HepG2 (cell line): ENCODE results near the gene ELP2. TPM values are rescaled to one million over a fixed set of nuclear protein-coding genes. Genes with fewer than 3 reads are reported as not detected.

Source experiments
- ATF3 ChIP-seq: sonication (generic); formaldehyde crosslinking; IDR thresholded peaks from 2 replicates; pipeline ENCODE4 v1.4.0; 2020; ENCODE audit warnings: missing genetic modification reagents
- ERF ChIP-seq: IDR thresholded peaks from 2 replicates; pipeline ENCODE4 v1.6.1; 2018; ENCODE audit warnings: missing biosample characterization, missing genetic modification reagents
- KLF13 ChIP-seq: sonication (generic); formaldehyde crosslinking; IDR thresholded peaks from 2 replicates; pipeline ENCODE4 v1.4.0; 2020; ENCODE audit warnings: mild to moderate bottlenecking, missing genetic modification reagents
- MAZ ChIP-seq, 2 experiments: sonication (generic) in 1 of 2; formaldehyde crosslinking in 1 of 2; IDR thresholded peaks; 2 replicates each; pipeline versions ENCODE4 v1.5.0 to v1.6.1; 2012 to 2020; ENCODE audit warnings: low read depth in 2 of 2, mild to moderate bottlenecking in 2 of 2, borderline replicate concordance in 1 of 2, improper control_type of control experiment in 1 of 2, low read length in 1 of 2, missing genetic modification reagents in 1 of 2, moderate library complexity in 1 of 2
- MED1 ChIP-seq: sonication (generic); formaldehyde crosslinking; IDR thresholded peaks from 2 replicates; pipeline ENCODE4 v1.4.0; 2020; ENCODE audit warnings: missing genetic modification reagents
- MEIS2 ChIP-seq: sonication (generic); formaldehyde crosslinking; IDR thresholded peaks from 2 replicates; pipeline ENCODE4 v1.9.0; 2021; ENCODE audit warnings: mild to moderate bottlenecking, missing genetic modification reagents
- MYC ChIP-seq: sonication (generic); formaldehyde crosslinking; IDR thresholded peaks from 2 replicates; pipeline ENCODE4 v1.9.0; 2021; ENCODE audit warnings: missing genetic modification reagents, borderline replicate concordance
- NFE2L1 ChIP-seq: sonication (generic); formaldehyde crosslinking; IDR thresholded peaks from 2 replicates; pipeline ENCODE4 v1.4.0; 2020; ENCODE audit warnings: missing genetic modification reagents, mild to moderate bottlenecking, borderline replicate concordance
- ZFP91 ChIP-seq: sonication (generic); formaldehyde crosslinking; IDR thresholded peaks from 2 replicates; pipeline ENCODE4 v1.9.0; 2022; ENCODE audit warnings: missing genetic modification reagents, mild to moderate bottlenecking, borderline replicate concordance
- ZNF549 ChIP-seq: sonication (generic); formaldehyde crosslinking; IDR thresholded peaks from 2 replicates; pipeline ENCODE4 v1.5.0; 2020; ENCODE audit warnings: missing genetic modification reagents
- ZNF772 ChIP-seq: sonication (generic); formaldehyde crosslinking; IDR thresholded peaks from 2 replicates; pipeline ENCODE4 v1.5.0; 2020; ENCODE audit warnings: mild to moderate bottlenecking, missing genetic modification reagents
- polyA plus RNA-seq, 8 experiments: library from polyadenylated mRNA; depleted of rRNA in 3 of 8; stranded (reverse) in 7 of 8; unstranded in 1 of 8; fragments of >200 nt; fragmentation: Illumina TruSeq in 4 of 8; extraction: Trizol in 4 of 8; gene quantifications; 2 replicates each; pipeline versions ENCODE4 v1.2.1 to v1.2.3, GENCODE V29; 2011 to 2016; ENCODE audit warnings: low read depth in 4 of 8, missing spikeins in 1 of 8, mixed read lengths in 1 of 8; ENCODE audit not compliant: insufficient read depth in 1 of 8
- total RNA-seq, 5 experiments: library from RNA; depleted of rRNA; stranded (reverse); fragments of >200 nt; fragmentation: Illumina TruSeq; extraction: Trizol; gene quantifications; 2 replicates each; pipeline ENCODE4 v1.2.3, GENCODE V29; 2016; ENCODE audit warnings: low read depth in 1 of 5
- TF ChIP-seq, protein P1 (sequence below): IDR thresholded peaks from 2 replicates; pipeline ENCODE4 v1.6.1; 2016; ENCODE audit warnings: low read depth, borderline replicate concordance

Gene ELP2
- total and polyA plus RNA-seq, 2 of the 13 experiments (the other 11 are each of a cell fraction or from before 2014, with no cell fraction given) = 98.7 to 100 TPM

- TF ChIP-seq, protein P1, sequence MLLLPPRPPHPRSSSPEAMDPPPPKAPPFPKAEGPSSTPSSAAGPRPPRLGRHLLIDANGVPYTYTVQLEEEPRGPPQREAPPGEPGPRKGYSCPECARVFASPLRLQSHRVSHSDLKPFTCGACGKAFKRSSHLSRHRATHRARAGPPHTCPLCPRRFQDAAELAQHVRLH (CRISPR knock-in tag) = peak; percentile 29; the same call in 1 of the 2 replicates
- peak; percentile 40; the same call in 1 of the 2 replicates for TF ChIP-seq MEIS2
- peak; percentile 60; the same call in 1 of the 2 replicates for TF ChIP-seq MED1
- 0 out of 2 replicates have a peak, but pooled peaks have one; percentile 43 for TF ChIP-seq ZNF772 (CRISPR knock-in tag)
- peak; percentile 54; the same call in 1 of the 2 replicates for TF ChIP-seq ATF3 (CRISPR knock-in tag)
- TF ChIP-seq ZFP91 (CRISPR knock-in tag) = peak; percentile 49; the same call in 1 of the 2 replicates
- TF ChIP-seq MYC = peak; percentile 69
- no peak for TF ChIP-seq MAZ (IDR thresholded peaks at IDR 0.05; ENCODE audit: borderline replicate concordance, low read depth, low read length)
- TF ChIP-seq MAZ (CRISPR knock-in tag; IDR thresholded peaks at IDR 0.05; ENCODE audit: low read depth) = peak; percentile 64; the same call in 1 of the 2 replicates
- TF ChIP-seq KLF13 = 0 out of 2 replicates have a peak, but pooled peaks have one; percentile 37
- TF ChIP-seq ERF (CRISPR knock-in tag) = peak; percentile 36; the same call in 1 of the 2 replicates
- 0 out of 2 replicates have a peak, but pooled peaks have one; percentile 75 for TF ChIP-seq NFE2L1 (CRISPR knock-in tag)
- TF ChIP-seq ZNF549 (CRISPR knock-in tag) = no peak
- TF ChIP-seq, all 625 proteins: peak for 116
These were observed 58.4 kb downstream of the ELP2 start (continued) for GRCh38 chr18:36187826-36188721.
